ENCODE measurements around the gene C1QC. TPM values are rescaled to one million over a fixed set of nuclear protein-coding genes. Genes with fewer than 3 reads are reported as not detected.

C1QC gene
- polyA plus RNA-seq, 1 donor, result 50.3 TPM

GRCh38 chr1:22681556-22682276 lies 38.3 kb downstream of the C1QC start:
- no peak for DNase-seq

- no peak for DNase-seq
Observed at GRCh38 chr1:22683547-22683946, 40.1 kb downstream of the C1QC start.

GRCh38 chr1:22685591-22686059 lies 42.2 kb downstream of the C1QC start:
- DNase-seq, result peak; percentile 70

GRCh38 chr1:22687191-22687590 lies 43.8 kb downstream of the C1QC start:
- no peak for DNase-seq

GRCh38 chr1:22688466-22688865 lies 45.0 kb downstream of the C1QC start:
- DNase-seq, result no peak

- peak; percentile 58 for DNase-seq
Observed at GRCh38 chr1:22689505-22689904, 46.1 kb downstream of the C1QC start.

DNA sequence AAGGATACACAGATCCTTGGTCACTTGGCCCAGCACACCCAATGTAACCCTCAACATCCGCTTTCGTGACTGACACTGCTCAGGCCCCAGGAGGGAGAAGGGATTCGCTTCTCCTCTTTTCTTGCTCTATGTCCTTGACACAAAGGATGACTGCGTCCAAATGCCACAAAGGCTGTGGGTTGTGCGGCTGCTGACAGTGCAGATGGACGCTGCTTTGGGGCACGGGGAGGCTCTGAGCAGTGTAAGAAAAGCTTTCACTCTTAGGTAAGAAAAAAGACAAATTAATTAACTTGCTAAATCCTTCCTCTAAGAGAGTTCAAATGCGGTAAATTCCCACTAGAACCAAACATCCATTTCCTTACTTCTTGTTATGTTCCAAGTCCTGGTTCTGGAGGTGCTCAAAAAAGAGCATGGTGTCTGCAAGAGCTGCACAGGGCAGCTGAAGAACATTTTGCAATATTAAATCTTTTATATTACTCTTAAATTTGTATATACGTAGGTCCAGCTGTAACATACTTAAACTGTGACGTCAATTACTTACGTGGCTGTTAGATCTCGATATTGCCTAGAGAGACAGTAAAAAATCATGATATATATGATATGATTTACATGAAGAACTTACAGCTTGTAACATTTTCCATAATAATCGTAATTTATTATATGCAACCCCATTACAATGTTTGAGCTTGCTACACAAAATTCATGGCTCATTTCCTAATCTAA lies 47.8 kb downstream of the C1QC start:
- DNase-seq, result no peak

GRCh38 chr1:22694172-22694571 lies 50.7 kb downstream of the C1QC start:
- no peak for DNase-seq

- DNase-seq, result no peak
Observed at GRCh38 chr1:22696610-22697009, 53.2 kb downstream of the C1QC start.

Other genes starting within 250 kb of the C1QC start
- gene ZBTB40, start 191.8 kb upstream of the C1QC start, polyA plus RNA-seq (ENCODE audit: insufficient read length), result 13.7 TPM
- gene EPHA8, start 80.1 kb upstream of the C1QC start, polyA plus RNA-seq (ENCODE audit: insufficient read length), result not detected
- gene C1QA, start 7.0 kb upstream of the C1QC start, polyA plus RNA-seq (ENCODE audit: insufficient read length), result 39.3 TPM
- 30.0 TPM for gene C1QB, start 9.6 kb downstream of the C1QC start, polyA plus RNA-seq (ENCODE audit: insufficient read length)
- gene EPHB2, start 67.2 kb downstream of the C1QC start, polyA plus RNA-seq (ENCODE audit: insufficient read length), result 15.2 TPM

Data from hindlimb muscle (tissue), 1 donor.